GM12891 (cell line): ENCODE results near the gene THPO.

Experiments used
- POLR2A ChIP-seq: IDR thresholded peaks from 2 replicates; pipeline ENCODE4 v1.6.1; 2011; ENCODE audit warnings: low read depth, low read length, control low read depth
- POLR2AphosphoS5 ChIP-seq: IDR thresholded peaks from 2 replicates; pipeline ENCODE4 v1.6.1; 2011; ENCODE audit warnings: low read depth, low read length, control low read depth
- SPI1 ChIP-seq: IDR thresholded peaks from 2 replicates; pipeline ENCODE4 v1.6.1; 2011; ENCODE audit warnings: low read depth, low read length, control low read depth

DNA sequence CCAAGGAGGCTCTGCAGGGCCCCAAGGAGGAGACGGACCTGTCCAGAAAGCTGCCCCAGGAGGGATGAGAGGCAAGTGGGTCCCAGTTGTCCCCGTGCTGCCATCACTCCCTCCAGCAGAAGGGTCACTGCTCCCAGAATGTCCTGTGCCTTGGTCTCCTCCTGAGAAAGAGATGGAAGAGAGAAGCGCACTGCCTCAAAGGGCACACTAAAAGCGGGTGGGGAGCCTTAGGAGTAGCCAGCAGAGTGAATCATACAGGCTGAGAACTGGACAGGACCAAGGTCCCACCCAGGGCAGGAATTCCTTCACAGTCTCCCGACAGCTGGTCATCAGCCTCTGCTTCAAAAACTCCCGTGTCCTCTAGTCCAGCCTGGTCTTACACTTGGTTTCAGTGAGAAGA is 4.6 kb downstream of the THPO start:
- TF ChIP-seq POLR2A = no peak
- TF ChIP-seq POLR2AphosphoS5 = no peak
- TF ChIP-seq SPI1 = no peak
